Measurements from ENCODE around the gene PCGF2.

Gene PCGF2

GRCh38 chr17:38713456-38714075, 34.6 kb downstream of the PCGF2 start:
- CTCF ChIA-PET = interaction anchor here (4.3 kb wide), 1 partner anchor 22 kb away, joined by 22 read pairs; no protein-coding TSS in a partner anchor
- POLR2A ChIA-PET = interaction anchor here (0.5 kb wide), 1 partner anchor 99 kb away, joined by 4 read pairs; no protein-coding TSS in a partner anchor

GRCh38 chr17:38712593-38712992, 35.5 kb downstream of the PCGF2 start:
- no peak overlapping the region for H3K4me3 ChIP-seq (ENCODE audit: low read depth, low read length)
- no peak for TF ChIP-seq CTCF (IDR thresholded peaks at IDR 0.05; ENCODE audit: insufficient read depth, low read length, missing control alignments)
- no peak for DNase-seq (ENCODE audit: low read depth, low spot score)
- POLR2A ChIA-PET = no interaction called here
- CTCF ChIA-PET = interaction anchor here (0.9 to 3.8 kb wide), 2 partner anchors 9 to 23 kb away, joined by 4 to 22 read pairs; no protein-coding TSS in a partner anchor

More at GRCh38 chr17:38713456-38714075, 34.6 kb downstream of the PCGF2 start:
- H3K4me3 ChIP-seq (ENCODE audit: low read depth, low read length) = no peak overlapping the region
- DNase-seq (ENCODE audit: low read depth, low spot score) = no peak
- no peak for TF ChIP-seq CTCF (IDR thresholded peaks at IDR 0.05; ENCODE audit: insufficient read depth, low read length, missing control alignments)

- H3K4me3 ChIP-seq (ENCODE audit: low read depth, low read length) = no peak overlapping the region
- CTCF ChIA-PET = interaction anchor here (0.9 to 4.1 kb wide), 3 partner anchors 10 to 24 kb away, joined by 4 to 22 read pairs (median 15); no protein-coding TSS in a partner anchor
- no peak for DNase-seq (ENCODE audit: low read depth, low spot score)
- POLR2A ChIA-PET = no interaction called here
- TF ChIP-seq CTCF (IDR thresholded peaks at IDR 0.05; ENCODE audit: insufficient read depth, low read length, missing control alignments) = no peak
These were observed 36.2 kb downstream of the PCGF2 start for GRCh38 chr17:38711792-38712571.

- CTCF ChIA-PET = interaction anchor here (1.0 to 4.1 kb wide), 4 partner anchors 12 to 34 kb away, joined by 4 to 22 read pairs (median 10); no protein-coding TSS in a partner anchor
- POLR2A ChIA-PET = interaction anchor here (1.5 kb wide), 1 partner anchor 24 kb away, joined by 4 read pairs; no protein-coding TSS in a partner anchor
- no peak for DNase-seq (ENCODE audit: low read depth, low spot score)
These were observed 37.2 kb downstream of the PCGF2 start for GRCh38 chr17:38710985-38711384.

GRCh38 chr17:38710604-38710962, 37.6 kb downstream of the PCGF2 start:
- TF ChIP-seq CTCF (IDR thresholded peaks at IDR 0.05; ENCODE audit: insufficient read depth, low read length, missing control alignments) = no peak
- ChIA-PET CTCF (interaction anchor here (1.0 to 4.1 kb wide), 4 partner anchors 12 to 34 kb away, joined by 4 to 22 read pairs (median 10); no protein-coding TSS in a partner anchor), POLR2A (interaction anchor here (1.5 kb wide), 1 partner anchor 24 kb away, joined by 4 read pairs; no protein-coding TSS in a partner anchor)
- H3K4me3 ChIP-seq (ENCODE audit: low read depth, low read length) = no peak overlapping the region
- DNase-seq (ENCODE audit: low read depth, low spot score) = no peak

More at GRCh38 chr17:38710985-38711384, 37.2 kb downstream of the PCGF2 start:
- H3K4me3 ChIP-seq (ENCODE audit: low read depth, low read length) = no peak overlapping the region
- no peak for TF ChIP-seq CTCF (IDR thresholded peaks at IDR 0.05; ENCODE audit: insufficient read depth, low read length, missing control alignments)

Data from AG04449 (cell line).